NCI-H1105 treated with DMSO at 0.1 percent for 48 hours (cell line): Measurements from ENCODE around the gene DCAF15.
"Not testable (repeated sequence)": the region's sequence is repeated elsewhere in the genome, so short reads cannot be mapped to it uniquely, and the experiment has no call there.

Experiments used
- DNase-seq: peaks from one replicate; lab custom pipeline; 2025; lab: John Stamatoyannopoulos, UW

Gene DCAF15

DNA sequence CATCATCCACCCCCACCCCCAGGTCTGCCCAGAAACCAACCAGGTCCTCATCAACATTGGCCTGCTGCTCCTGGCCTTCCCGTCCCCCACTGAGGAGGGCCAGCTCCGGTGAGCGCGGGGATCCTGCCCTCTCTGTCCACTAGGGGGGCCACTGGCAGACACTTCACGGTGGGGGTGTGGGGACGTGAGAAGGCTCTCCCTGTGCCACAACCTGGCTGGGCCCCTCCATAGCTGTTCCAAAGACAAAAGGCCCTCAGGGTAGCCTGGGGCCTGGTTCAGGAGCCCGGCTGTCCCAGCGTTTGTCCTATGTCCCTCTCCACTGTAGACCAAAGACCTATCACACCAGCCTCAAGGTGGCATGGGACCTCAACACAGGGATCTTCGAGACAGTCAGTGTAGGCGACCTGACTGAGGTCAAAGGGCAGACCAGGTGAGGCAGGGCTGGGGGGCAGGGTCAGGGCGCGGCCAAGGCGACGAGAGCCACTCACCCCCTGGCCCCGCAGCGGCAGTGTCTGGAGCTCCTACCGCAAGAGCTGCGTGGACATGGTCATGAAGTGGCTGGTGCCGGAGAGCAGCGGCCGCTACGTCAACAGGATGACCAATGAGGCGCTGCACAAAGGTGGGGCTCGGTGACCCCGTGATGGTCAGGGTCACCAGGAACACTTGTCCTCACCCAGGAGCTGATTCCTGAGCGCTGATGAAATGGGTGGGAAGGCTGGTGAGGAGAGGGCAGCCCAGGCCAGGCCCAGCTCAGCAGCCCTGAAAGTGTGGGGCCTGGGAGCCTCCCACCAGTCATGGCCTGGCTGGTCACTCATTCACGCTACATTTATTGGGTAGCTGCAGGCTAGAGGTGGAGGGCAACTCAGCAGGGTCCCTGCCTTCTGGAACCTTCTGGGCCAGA, 7.9 kb downstream of the DCAF15 start:
- no peak for DNase-seq

DNA sequence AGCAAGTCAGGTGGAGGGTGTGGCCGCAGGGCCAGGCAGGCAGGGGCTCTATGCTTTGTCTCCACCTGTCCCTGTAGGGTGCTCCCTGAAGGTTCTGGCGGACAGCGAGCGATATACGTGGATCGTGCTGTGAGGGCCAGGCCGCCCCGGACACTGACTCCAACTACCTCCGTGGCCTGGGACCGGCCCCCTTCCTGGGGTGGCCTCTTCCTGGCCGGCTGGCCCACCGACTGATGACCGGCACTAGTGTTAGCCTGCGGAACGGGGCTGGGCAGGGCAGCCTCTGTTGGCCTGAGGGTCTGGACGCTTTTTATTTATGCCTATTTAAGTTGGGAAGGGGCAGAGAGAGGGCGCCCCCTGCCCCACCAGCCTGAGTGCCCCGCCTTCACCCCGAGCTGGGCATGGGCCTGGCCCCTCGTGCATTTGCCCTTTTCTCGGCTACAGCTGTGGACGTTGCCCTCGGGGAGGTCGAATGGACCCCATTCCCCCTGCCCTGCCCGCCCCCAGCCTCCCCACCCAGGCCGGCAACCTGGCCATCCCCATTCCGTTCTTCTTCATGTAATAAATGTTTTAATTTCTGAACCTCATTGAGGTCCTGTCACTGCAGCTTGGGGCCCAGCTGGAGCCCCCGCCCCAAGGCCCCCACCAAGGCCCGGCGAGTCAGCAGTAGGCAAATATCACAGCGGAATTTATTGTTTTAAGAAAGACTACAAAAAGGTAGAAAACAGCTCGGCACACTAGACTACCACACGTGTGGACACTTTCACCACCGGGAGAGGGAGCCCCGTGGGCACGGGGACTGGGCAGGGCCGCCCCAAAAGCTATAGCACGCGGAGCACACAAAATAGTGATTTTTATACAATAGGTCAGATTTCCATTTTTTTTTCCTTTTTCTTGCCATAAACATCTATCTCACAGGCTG, 8.8 kb downstream of the DCAF15 start:
- no peak for DNase-seq

DNA sequence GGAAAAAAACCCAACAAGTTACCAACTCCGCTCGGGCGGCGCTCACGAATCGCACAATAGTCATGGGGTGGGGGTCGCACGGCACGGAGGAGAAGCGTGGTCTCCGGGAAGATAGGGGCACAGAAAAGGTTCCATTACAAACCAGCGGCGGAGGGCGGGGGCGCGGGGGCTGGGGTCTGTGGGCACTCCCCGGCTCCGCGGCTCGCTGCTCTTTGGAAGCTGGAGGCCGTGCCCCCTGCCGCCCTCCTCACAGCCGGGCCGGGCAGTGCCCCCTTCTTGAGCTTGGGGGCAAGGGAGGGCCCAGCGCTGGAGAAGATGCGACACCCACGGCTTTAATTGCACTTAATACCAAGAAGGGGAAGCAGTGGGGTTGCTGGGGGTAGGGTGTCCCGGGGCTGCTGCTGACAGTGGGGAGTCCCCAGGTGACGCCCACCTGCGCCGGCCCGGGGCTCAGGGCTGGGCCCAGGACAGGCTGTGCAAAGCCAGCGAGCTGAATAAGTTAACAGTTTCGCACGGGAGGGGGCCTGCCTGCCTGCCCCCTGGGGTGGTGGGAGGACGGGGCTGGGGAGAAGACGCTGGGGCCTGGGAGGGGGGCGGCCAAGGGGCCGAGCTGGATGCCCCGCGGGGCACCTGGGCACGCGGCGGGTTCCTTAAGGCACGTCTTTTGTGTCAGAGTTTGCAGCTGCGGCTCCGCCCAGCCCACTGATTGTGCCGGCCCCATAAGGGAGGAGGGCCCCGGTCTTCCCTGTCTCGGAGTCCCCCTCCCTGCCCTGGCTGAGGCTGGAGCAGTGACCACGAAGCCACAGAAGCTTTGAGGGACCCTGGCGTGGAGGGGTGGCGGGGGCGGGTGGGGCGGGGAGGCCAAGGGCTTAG, 9.8 kb downstream of the DCAF15 start:
- no peak for DNase-seq

DNA sequence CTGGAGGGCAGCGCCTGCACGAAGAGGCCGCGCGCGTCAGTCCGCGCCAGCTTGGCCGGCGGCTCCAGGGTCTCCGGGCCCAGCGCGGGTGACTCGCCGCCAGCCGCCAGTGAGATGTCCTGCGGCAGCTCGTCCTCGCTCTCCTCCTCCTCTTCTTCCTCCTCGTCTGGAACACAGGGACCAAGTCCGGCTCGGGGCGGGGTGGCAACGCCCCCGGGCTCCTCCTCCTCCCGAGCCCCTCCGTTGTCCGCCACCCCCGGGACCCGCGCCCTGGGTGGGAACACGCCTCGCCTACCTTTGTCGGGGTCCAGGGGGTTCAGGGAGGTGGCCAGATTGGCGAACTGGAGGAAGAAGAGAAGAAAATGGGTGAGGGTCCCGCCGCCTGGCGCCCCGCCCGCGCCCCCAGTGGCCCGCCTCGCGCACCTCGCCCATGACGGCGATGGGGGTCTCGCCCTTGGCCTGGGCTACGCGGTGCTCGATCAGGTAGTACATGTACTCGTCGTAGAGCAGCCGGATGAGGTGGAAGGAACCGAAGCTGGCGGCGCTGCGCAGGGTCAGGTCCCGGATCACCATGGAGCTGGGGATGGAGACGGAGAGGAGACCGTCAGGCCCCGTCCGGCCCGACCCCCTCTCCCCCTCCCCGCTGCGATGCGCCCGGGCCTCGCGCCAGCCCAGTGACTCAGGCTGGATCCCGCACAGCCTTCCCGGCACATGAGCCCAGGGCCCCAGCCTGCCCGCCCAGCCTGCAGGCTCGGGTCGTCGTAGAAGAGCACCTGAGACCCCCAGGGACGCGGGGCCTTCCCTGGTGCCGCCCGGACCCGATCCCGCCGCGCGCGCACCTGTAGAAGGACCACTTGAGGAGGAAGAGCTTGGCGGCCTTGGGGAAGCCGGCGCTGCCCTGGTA, 10.6 kb downstream of the DCAF15 start:
- no peak for DNase-seq

DNA sequence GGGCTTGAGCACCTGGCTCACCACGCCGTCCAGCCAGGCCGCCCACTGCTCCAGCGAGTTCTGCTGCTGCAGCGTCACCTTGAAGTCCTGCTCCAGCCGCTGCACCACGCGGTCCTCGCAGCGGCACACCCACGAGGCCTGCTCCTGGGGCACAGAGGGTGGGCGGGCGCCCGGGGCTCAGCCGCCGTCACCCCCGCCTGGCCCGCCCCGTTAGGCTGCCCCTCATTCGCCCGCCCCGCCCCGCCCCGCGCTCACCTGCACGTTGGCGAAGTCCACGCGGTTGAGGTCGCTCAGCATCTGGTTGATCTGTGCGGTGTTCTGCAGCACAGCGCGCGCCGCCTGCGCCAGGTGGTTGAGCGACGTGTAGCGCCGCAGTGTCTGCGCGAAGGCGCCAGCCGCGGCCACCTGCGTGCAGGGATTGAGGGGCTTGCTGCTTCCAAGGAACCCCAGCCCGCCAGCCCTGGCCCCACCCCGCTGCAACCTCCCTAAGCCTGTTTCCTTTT, 11.3 kb downstream of the DCAF15 start:
- no peak for DNase-seq

DNA sequence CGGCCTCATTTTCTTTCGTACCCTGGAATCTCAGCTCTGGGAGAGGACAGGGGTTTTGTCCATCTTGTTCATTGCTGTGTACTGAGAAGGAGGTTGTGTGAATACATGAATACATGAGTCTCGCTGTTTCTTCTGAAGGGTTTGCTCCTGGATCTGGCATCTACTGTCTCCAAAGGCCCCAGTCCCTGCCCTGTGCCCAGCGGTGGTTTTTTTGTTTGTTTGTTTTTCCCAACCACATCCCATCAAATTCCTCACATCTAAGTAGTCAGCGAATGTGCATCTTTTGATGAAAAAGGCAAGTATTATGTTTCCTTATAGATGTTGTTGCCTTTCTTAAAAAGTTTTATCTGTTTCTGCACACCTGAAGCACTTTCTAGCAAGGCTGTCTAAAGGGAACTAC, 12.5 kb downstream of the DCAF15 start:
- DNase-seq = no peak

DNA sequence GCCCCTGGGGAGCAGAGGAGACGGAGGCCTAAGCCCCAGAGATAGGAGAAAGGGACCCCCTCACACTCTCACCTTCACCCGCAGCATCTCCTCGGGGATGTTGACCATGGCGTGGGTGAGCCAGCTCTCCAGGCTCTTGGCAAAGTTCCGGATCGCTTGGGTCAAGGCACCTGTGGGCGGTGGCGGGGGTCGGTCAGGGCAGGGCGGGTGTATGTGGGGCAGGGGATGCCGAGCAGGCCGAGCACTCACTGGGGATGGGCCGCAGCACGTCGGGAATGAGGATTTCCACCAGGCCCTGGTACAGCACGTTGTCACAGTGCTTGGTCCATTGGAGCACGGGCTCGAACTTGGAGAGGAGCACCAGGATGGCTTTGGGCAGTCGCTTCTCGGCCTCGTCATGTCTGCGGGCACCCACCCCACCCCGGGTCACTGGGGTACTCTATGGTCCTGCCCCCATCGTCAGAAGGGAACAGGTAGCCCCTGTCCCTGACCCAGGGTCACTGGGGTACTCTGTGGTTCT, 13.1 kb downstream of the DCAF15 start:
- no peak for DNase-seq

DNA sequence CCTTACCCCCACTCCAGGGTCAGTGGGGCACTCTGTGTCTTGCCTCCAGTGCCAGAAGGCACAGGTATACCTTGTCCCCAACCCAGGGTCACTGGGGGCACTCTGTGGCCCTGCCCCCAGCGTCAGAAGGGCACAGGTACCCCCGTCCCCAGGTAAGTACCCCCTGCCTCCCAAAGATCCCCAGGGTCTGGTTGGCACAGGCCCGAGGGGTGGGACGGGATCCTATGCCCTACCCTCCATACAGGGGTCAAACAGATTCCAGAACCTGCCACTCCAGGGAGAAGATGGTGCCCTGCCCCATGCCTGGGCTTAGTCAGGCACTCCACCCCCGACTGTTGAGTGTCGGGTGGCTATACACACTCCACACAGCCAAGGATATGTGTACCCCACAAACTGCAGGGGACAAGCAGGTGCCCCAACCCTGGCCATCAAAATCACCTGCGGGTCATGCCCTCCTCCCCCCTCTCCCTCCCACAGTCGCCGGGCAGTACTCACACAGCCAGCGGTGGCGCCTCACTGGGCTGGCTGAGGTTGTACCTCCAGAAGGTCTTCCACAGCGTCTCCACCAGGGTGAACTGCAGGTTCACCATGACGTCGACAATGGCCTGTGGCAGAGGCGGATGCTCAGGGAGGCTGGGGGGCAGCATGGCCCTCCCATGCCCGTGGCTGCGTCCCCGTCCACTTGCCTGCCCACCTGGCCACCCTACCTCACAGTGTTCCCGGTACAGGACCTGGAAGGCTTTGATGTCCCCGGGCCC, 13.8 kb downstream of the DCAF15 start:
- DNase-seq = no peak

DNA sequence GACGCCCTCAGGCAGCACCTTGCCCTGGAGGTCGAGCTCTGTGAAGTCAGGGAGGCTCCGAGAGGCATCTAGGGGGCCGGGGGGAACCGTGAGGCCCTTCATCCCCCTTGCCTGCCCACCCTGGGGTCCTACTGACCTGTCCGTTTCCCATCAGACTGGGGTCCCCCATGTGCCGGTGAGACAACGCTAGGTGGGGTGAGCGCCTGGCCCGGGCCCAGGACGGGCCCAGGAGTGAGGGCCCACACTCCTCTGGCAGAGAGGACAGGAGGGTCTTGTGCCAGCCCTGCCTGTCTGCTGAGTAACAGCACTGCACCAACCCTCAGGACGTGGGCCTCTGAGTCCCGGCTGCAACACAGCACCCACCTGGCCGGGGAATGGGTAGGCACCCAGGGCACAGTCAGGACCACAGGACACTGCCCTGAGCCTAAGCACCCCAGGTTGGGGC, 14.4 kb downstream of the DCAF15 start:
- no peak for DNase-seq

DNA sequence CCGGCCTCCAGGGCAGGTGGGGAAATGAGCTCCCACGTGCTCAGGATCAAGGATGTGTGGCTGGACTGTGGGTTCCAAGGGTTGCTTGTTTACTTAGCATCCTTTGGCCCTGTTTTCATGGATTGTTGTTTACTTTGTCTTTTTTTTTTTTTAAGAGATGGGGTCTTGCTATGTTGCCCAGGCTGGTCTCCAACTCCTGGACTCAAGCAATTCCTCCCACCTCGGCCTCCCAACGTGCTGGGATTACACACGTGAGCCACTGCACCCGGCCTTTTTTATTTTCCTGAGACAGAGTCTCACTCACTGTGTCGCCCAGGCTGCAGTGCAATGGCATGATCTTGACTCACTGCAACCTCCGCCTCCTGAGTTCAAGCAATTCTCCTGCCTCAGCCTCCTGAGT, 14.9 kb downstream of the DCAF15 start:
- DNase-seq = not testable (repeated sequence)

DNA sequence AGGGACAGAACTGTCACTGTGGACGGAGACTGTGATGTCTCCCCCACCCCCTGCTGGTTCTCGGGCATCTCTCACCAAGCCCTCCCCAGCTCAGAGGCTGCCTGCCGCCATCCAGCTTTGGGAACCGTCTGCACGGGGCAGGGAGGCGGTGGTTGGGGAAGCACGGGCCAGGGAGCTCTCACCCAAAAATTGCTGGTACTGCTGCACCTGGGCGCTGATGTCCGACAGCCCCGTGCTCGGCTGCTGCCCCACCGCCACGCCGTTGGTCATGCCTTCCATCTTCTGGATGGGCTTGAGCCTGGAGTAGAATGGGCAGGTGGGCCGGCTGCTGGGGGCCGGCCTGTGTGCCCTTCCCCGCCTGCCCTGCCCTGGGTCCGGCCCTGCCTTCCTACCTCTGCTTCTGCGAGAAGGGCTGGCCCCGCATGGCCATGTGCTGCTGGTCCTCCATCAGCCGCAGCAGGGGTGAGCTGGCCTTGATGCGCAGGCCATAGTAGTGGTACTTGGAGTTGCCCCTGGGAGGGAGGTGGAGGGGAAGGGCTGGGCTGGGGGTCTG, 16.1 kb downstream of the DCAF15 start:
- no peak for DNase-seq

DNA sequence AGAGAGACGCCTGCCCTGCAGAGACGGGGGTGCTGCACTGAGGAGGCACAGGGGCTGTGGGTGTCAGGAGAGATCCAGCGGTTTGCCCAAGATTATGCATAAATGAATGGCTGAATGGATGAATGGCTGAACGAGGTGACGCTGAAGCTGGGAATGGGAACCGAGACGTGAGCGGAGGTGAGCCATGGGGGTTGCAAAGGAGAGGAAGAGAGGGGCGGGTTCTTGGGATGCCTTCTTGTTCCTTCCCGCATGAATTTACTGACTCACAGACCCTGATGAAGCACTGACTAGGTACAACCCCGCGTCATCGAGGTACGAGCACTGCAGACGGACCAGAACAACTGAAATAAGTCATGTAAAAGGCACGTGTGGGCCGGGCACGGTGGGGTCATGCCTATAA, 16.7 kb downstream of the DCAF15 start:
- DNase-seq = no peak

DNA sequence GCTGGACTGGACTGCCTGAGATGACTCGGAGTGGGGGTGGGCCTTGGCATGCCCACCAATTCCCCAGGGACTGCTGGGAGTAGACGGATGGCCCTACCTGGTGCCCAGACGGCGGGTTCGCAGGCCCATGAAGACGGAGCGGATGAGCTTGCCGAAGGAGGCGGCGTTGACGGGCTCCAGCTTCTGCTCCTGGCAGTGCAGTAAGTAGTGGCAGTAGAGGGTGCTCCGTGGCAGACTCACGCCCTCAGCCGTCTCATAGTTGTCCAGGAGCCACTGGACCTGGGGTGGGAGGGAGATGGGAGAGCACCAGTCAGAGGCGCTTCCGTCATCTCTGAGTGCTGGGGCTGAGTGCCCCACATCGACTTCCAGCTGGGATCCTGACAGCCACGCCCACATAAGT, 17.6 kb downstream of the DCAF15 start:
- DNase-seq = no peak

DNA sequence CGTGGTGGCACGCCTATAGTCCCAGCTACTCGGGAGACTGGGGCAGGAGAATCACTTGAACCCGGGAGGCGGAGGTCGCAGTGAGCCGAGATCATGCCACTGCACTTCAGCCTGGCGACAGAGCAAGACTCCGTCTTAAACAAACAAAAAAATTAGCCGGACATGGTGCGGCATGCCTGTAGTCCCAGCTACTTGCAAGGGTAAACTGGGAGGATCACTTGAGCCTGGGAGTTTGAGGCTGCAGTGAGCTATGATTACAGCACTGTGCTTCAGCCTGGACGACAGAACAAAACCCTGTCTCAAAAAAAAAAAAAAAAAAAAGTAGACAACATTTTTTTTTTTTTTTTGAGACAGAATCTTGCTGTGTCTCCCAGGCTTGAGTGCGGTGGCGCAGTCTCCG, 19.6 kb downstream of the DCAF15 start:
- DNase-seq = not testable (repeated sequence)

DNA sequence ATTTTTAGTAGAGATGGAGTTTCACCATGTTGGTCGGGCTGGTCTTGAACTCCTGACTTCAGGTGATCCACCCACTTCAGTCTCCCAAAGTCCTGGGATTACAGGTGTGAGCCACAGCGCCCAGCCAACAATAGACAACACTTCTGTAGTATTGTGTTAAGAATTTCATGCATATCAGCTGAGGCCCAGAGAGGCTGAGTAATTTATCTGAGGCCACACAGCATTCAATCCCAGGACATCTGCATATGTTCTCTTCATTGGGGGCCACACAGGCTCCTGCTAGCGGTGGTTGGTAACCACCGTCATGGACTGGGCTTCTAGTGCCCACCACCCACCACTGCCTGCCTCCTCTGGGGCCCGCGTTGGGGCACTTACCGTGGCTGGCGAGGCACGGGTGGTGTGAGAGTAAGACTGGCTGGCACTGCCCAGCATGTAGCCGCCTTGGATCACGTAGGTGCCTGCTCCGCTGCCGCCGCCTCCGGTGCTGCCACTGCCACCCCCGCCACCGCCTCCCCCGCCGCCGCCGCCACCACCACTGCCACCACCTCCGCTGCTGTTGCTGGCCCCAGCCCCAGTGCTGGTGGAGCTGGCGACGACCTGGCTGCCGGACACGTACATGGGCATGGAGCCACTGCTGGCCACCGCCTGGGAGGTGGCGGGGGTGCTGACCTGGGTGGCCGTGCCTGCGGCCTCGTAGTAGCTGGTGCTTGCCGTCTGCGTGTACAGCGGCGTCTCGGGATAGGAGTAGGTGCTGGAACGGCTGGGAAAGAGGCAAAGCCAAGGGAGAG, 20.3 kb downstream of the DCAF15 start:
- no peak for DNase-seq

DNA sequence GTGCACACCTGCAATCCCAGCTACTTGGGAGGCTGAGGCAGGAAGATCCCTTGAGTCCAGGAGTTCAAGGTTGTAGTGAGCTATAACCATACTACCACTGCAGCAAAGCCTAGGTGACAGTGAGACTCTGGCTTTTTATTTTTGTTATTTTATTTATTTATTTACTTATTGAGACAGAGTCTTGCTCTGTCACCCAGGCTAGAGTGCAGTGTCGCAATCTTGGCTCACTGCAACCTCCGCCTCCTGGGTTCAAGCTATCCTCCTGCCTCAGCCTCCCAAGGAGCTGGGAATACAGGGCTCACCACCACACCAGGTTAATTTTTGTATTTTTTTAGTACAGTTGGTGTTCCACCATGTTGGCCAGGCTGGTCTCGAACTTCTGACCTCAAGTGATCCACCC, 21.2 kb downstream of the DCAF15 start:
- DNase-seq = not testable (repeated sequence)

DNA sequence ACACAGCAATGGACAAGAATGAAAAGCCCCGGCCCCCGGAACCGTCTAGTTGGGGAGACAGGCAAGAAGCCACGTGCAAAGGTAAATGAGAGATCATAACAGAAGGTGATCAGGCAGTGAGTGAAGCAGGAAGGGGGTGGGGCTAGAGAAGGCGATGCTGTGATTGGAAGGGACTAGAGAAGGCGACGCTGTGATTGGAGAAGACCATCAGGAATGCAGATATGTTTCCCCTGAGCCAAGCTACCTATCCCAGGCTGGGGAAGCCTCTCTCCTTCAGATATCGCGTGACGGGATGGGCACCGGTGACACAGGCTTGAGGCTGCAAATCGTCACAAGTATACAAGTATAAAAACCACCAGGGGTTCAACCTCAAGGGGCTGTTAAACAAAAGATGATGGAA, 21.8 kb downstream of the DCAF15 start:
- DNase-seq = no peak

DNA sequence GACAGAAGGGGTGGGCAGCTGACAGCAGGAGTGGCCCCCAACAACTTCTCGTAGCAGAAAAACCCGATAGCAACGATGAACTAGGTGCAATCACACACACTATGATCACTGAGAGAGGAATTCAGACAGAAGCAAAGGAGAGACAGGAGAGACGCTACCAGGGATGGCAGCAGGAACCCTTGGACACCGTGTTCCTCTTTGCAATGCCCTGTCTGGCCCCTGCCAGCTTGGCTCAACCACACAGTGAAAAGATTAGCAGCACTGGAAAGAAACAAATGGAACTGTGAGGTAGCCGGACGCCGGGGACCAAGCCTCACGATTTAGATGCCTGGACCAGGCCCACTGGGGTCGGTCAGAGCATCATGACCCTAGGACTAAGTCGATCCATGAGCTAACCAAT, 23.6 kb downstream of the DCAF15 start:
- no peak for DNase-seq

DNA sequence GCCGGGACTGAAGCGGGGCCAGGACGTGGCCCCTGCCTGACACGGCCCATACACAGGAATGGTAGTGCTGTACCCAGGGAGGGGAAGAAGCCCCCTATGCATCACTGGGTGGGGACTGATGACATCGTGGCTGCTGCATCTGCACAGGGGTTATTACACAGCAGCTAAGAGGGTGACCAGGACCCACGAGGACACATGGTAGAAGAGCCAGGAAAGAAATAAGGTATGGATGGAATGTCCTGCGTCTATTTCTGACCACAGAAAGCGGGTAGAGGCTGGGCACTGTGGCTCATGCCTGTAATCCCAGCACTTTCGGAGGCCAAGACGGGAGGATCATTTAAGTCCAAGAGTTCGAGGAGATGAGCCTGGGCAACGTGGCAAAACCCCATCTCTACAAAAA, 24.1 kb downstream of the DCAF15 start:
- no peak for DNase-seq
